Germinal center (tissue), 1 donor: ENCODE data around the gene IFI27L2.

Experiments used
- DNase-seq: peaks from one replicate; pipeline ENCODE4 v3.0.0; 2012; ENCODE audit warnings: mixed read lengths, low spot score

Gene IFI27L2

DNA sequence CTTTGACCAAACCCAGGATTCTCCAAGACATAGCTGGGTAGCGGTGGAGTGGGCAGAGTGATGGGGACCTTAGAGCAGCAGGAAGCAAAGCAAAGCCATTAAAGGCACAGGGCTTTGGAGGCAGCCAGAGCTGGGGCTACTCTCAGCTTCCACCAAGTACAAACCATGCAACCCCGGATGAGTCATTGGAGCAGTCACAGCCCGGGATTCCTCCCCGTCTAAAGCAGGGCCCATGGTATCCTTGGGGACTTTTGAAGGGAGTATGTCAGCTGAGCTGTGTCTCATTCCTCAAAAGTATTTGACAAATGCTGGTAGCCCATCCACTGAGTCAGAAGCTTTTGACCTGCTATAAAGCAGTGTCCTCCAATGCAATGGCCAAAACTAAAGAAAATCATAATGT is 28.6 kb downstream of the IFI27L2 start:
- no peak for DNase-seq

- DNase-seq = no peak
These were observed 30.4 kb downstream of the IFI27L2 start for GRCh38 chr14:94099006-94099405.

DNA sequence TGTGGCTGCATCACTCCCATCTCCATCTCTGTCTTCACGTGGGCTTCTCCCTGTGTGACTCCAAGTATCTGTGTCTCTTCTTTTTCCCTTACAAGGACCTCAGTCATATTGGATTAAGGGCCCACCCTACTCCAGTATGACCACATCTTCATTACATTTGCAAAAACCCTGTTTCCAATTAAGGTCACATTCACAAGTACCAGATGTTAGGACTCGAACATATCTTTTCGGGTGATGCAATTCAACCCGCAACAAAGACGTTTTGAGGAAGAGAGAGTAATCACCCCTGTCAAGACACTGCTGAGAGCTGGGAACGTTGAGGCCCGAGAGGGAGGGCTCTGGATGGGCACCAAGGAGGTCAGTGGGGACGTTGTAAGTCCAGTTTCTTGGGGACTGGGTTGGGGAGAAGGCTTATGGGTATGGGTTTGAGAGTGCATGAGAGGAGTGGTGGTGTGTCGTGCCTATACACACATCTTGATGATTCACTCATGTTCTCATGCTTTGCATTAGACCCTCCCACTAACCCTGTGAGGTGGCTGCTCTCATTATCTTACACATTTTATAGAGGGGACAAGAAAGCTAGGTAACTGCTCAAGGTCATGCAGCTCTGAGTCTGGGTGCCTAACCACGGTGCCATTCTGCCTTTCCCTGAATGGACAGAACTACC is 30.9 kb downstream of the IFI27L2 start:
- no peak for DNase-seq

DNA sequence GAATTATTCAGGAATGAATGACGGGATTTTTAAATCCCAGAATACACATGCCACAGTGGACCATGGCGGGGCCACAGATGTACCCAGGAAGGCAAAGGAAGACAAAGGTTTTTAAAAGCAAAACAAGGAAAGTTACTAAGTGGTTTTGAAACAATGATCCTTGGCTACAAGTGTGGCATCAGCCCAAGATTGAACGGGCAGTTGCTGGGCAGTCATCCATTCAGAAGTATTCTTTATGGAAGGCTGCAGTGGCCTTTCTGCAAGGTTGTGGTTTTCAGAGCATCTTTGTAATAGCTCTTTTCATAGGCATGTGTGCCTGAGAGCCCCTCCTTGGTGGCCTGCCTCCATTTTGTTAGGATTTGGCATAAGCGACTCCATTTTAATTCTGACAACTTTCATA is 32.3 kb downstream of the IFI27L2 start:
- DNase-seq = no peak

GRCh38 chr14:94093418-94093817 is 36.0 kb downstream of the IFI27L2 start:
- no peak for DNase-seq

- no peak for DNase-seq
These were observed 39.9 kb downstream of the IFI27L2 start for GRCh38 chr14:94089479-94089878.

DNA sequence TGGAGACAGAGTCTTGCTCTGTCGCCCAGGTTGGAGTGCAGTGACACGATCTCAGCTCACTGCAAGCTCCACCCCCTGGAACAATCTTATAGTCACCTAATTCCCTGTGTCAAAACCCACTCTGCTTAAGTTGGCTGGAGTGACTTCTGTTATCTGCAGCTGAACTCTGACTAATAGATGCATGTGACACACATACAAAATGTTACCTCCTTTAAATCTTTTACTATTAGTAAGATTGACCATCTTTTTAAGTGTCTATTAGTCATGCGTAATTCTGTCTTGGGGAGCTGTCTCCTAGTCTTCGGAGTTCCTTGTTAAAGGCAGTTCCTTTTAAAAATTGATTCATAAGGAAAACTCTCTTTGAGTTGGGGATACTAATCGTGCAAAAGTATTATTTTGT is 40.9 kb downstream of the IFI27L2 start:
- no peak for DNase-seq

DNA sequence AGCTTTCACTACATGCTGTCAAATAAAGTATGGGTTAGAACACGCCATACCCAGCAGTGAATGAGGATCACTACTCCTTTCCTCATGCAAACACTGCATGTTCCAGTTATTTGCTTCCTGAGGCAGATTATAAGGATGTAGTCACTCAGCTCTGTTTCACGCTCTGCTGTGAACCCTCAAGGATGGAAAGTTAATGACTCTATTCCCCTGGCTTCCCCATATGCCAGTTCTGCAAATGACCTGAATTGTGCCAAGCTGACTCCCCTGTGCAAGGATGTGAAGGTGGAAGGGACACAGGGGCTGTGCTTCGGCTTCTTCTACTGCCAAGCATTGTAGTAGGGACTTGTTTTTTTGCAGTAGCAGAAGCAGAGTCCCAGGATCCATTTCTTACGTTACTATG is 41.5 kb downstream of the IFI27L2 start:
- no peak for DNase-seq

- DNase-seq = no peak
These were observed 48.0 kb downstream of the IFI27L2 start for GRCh38 chr14:94081386-94081820.

DNA sequence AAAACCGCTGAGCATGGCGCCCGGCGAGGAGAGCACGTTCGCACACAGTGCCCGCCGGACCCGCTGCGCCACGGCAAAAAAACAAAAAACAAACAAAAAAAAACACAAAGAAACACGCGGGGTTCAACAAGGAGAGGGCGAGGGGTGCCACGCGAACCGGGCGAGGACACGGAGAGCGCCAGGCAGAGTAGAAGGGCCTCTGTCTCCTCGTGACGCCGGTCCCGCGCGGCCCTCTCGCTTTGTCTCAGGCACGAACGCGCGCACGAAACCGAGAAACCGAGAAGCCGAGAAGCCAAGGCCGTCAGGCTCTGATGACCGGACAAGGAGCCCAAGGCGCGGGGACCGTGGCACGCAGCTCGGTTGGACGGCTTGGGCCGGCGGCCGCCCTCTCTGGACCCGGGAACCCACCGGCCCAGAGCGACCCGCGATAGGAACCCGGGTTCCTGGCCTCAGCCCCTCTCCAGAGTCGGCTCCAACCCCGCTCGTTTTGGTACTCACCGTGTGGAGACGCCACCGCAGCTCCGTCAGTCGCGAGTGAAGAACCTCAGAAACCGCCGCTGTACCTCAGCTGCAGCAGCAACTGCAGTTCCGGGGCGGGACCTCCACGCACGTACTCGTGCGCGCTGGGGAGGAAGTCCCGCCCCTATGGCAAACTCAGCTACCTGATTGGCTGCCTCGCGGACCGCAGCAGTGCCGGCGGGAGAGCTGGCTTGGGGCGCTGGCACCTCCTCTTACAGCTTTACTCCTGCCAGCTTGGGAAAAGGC is 48.6 kb downstream of the IFI27L2 start, which contains the start of the genes DDX24 and IFI27L1:
TSS of gene DDX24 (minus strand) at position 582 of the 765 bp plus-strand sequence. CDS start 1,460 bp downstream, outside the sequence.
TSS of gene IFI27L1 (plus strand) at position 690 of the 765 bp plus-strand sequence. CDS start 15,628 bp downstream, outside the sequence.
- DNase-seq = peak; percentile 99

DNA sequence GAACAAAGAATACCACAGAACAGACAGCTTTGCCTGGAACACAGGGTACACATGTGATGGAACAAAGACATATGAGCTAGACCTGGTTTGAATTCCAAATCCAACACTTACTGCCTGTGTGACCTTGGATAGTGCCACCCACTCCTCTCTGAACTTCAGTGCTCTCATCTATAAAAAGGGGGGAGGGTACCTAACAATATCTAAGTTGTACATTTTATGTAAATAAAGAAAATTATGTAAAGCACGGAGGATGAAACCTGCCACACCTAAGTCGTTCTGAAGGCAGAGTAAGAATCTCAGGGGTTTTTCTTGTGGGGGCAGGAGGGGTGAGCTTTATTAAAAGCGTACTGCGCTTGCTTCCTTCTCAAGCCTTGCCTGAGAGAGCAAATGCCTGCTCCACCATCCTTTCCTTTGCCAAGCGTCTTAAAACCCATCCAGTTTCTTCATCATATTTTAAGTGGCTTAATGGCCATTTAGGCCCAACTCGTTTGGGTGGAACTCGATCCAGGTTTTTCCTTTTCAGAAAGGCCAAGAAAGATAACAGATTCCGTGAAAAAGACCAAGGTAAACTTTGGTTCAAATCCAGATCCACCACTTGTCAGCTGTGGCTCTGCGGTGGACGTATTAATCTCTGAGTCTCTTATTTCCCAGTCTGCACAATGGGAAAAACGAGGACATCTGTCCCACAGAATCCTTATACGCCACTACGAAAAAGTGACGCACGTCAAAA is 49.3 kb downstream of the IFI27L2 start:
- DNase-seq = peak; percentile 36

- DNase-seq = no peak
These were observed 51.6 kb downstream of the IFI27L2 start for GRCh38 chr14:94077823-94078222.
